Astrocyte (in vitro differentiated cells and primary cell): Measurements from ENCODE around the gene NUDT14. TPM values are rescaled to one million over a fixed set of nuclear protein-coding genes. Genes with fewer than 3 reads are reported as not detected.

Source experiments
- DNase-seq: peaks from one replicate; pipeline ENCODE4 v3.0.0-alpha.2; 2010; ENCODE audit warnings: low read depth
- FAIRE-seq: peaks from 2 replicates; lab custom pipeline; 2011; peaks lifted over from hg19 to GRCh38; lab: Jason Lieb, UNC
- H2AFZ ChIP-seq: 2 replicates; pipeline ENCODE4 v1.6.0; 2012; ENCODE audit warnings: low read depth, low read length, inconsistent platforms
- H3K27ac ChIP-seq: 2 replicates; pipeline ENCODE4 v1.5.1; 2011; ENCODE audit warnings: low read depth, low read length, inconsistent platforms
- H3K27me3 ChIP-seq: 2 replicates; pipeline ENCODE4 v1.6.0; 2011; ENCODE audit warnings: low read length, inconsistent platforms; ENCODE audit not compliant: insufficient read depth
- H3K36me3 ChIP-seq: 2 replicates; pipeline ENCODE4 v1.5.1; 2011; ENCODE audit warnings: low read length, inconsistent platforms; ENCODE audit not compliant: insufficient read depth
- H3K4me1 ChIP-seq: 2 replicates; pipeline ENCODE4 v1.5.1; 2011; ENCODE audit warnings: low read length, inconsistent platforms; ENCODE audit not compliant: insufficient read depth
- H3K4me2 ChIP-seq: 2 replicates; pipeline ENCODE4 v1.6.0; 2012; ENCODE audit warnings: low read length, inconsistent platforms
- H3K4me3 ChIP-seq: 2 replicates; pipeline ENCODE4 v1.5.1; 2011; ENCODE audit warnings: low read depth, mild to moderate bottlenecking, low read length, inconsistent platforms; ENCODE audit not compliant: insufficient read depth
- H3K79me2 ChIP-seq: 2 replicates; pipeline ENCODE4 v1.6.0; 2012; ENCODE audit warnings: mild to moderate bottlenecking, low read length, inconsistent platforms; ENCODE audit not compliant: insufficient read depth
- H3K9ac ChIP-seq: 2 replicates; pipeline ENCODE4 v1.6.0; 2012; ENCODE audit warnings: mild to moderate bottlenecking, low read length, inconsistent platforms
- H3K9me3 ChIP-seq: 2 replicates; pipeline ENCODE4 v1.5.1; 2012; ENCODE audit warnings: low read depth, mild to moderate bottlenecking, low read length, inconsistent platforms; ENCODE audit not compliant: insufficient read depth
- H4K20me1 ChIP-seq: 2 replicates; pipeline ENCODE4 v1.6.0; 2012; ENCODE audit warnings: low read length, inconsistent platforms; ENCODE audit not compliant: insufficient read depth
- H3K27ac Mint-ChIP-seq: one replicate; pipeline ENCODE4 v1.8.0; 2021; ENCODE audit warnings: mild to moderate bottlenecking, mixed read lengths; ENCODE audit not compliant: unreplicated experiment
- H3K27me3 Mint-ChIP-seq: one replicate; pipeline ENCODE4 v1.8.0; 2021; ENCODE audit warnings: low read depth, mixed read lengths; ENCODE audit not compliant: unreplicated experiment
- H3K36me3 Mint-ChIP-seq: one replicate; pipeline ENCODE4 v1.8.0; 2021; ENCODE audit warnings: low read depth, mixed read lengths; ENCODE audit not compliant: unreplicated experiment
- H3K4me1 Mint-ChIP-seq: one replicate; pipeline ENCODE4 v1.8.0; 2021; ENCODE audit warnings: low read depth, mixed read lengths; ENCODE audit not compliant: unreplicated experiment
- H3K4me3 Mint-ChIP-seq: one replicate; pipeline ENCODE4 v1.8.0; 2021; ENCODE audit warnings: mild to moderate bottlenecking, moderate library complexity, mixed read lengths; ENCODE audit not compliant: unreplicated experiment
- H3K9me3 Mint-ChIP-seq: one replicate; pipeline ENCODE4 v1.8.0; 2021; ENCODE audit warnings: mild to moderate bottlenecking, mixed read lengths; ENCODE audit not compliant: unreplicated experiment
- CTCF ChIP-seq: IDR thresholded peaks from 2 replicates; pipeline ENCODE4 v1.5.1; 2011; ENCODE audit warnings: low read depth, mild to moderate bottlenecking, inconsistent platforms, low read length, moderate library complexity; ENCODE audit not compliant: insufficient read depth
- EZH2 ChIP-seq: IDR thresholded peaks from 2 replicates; pipeline ENCODE4 v1.6.1; 2012; ENCODE audit warnings: mild to moderate bottlenecking, low read length, inconsistent platforms; ENCODE audit not compliant: insufficient read depth
- total RNA-seq: library from RNA; stranded (reverse); gene quantifications from 2 replicates; pipeline ENCODE4 v1.2.1, GENCODE V29; 2021

NUDT14 gene
- total RNA-seq, 1 donor from 2014 or later = 17.5 TPM

DNA sequence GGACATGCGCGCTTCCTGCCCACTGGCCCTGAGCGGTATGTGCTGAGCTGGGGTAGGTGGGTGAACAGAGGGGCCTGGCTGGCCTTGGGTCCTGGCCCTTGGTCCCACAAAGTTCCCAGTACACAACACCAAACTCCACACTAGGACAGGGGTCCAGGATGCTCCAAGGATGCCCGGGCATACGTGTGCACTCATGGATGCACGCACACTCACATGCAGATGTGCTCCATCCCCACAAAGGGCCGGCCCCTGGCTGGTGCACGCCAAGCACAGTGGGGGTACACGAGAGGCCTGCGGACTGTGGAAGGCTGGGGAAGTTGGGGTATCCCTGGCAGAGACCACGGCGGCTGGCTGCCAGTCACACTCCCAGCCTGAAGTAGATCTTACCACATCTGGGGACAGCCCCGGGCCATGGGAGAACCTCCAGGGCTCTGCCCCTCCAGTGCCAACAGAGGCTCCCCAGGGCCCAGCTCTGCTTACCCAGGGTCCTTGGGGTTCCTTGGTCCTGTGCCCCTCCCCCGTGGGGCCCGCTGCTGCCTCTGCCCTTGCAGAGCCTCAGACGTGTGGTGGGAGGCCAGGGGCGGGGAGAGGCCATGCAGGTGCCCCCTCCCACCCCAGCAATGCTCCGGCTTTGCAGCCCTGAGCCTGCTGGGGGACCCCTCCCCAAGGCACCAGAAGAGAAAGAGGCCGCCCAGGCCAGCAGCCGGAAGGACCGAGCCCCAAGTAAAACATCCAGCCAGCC is 24.0 kb upstream of the NUDT14 start:
- Mint-ChIP-seq H3K36me3 (no peaks in the 10 kb centered on the region), H3K27ac (no peak overlapping the region), H3K4me3 (no peak overlapping the region), H3K4me1 (no peaks in the 10 kb centered on the region), H3K9me3 (no peaks in the 10 kb centered on the region), H3K27me3 (peaks cover 10% of the 10 kb centered on the region)
- no peaks in the 10 kb centered on the region for H3K27me3 ChIP-seq
- no peak for TF ChIP-seq EZH2
- no peak for TF ChIP-seq CTCF
- H3K4me1 ChIP-seq = no peaks in the 10 kb centered on the region
- no peak overlapping the region for H3K9ac ChIP-seq
- DNase-seq = no peak
- FAIRE-seq = no peak
- no peak overlapping the region for H3K4me2 ChIP-seq
- no peak overlapping the region for H2AFZ ChIP-seq
- H4K20me1 ChIP-seq = no peaks in the 10 kb centered on the region
- no peaks in the 10 kb centered on the region for H3K36me3 ChIP-seq
- no peaks in the 10 kb centered on the region for H3K9me3 ChIP-seq
- H3K79me2 ChIP-seq = no peaks in the 10 kb centered on the region
- no peak overlapping the region for H3K27ac ChIP-seq
- H3K4me3 ChIP-seq = no peak overlapping the region

DNA sequence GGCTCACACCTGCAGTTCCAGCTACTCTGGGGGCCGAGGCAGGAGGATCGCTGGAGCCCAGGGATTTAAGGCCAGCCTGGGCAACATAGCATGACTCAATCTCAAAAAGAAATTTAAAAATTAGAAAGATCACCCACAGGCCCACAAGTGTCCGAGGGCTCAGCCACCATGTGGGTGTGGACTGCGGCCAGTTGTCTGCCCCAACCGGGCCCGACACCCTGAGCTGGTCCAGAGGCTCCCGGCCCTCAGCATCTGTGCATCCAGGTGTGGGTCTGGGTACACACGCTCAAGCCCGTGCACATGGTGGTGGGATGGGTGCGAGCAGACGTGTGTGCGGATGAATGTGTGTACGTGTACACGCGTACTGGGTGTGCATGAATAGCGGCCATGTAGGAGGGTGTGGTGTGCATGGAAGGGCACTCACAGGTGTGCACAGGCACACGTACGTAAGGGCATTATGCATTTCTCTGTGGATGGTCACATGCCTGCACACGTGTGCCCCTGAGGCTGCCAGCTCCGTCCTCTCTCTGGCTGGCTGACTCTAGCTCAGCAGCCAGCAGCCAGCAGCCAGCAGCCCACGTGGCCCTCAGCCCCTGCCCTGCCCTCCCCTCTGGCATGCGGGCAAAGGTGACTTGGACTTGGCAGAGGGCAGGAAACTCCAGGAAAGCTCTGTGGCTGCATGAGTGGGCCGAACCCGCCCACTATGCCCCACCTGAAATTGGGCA is 23.3 kb upstream of the NUDT14 start:
- H3K27ac Mint-ChIP-seq = no peak overlapping the region
- no peaks in the 10 kb centered on the region for H3K9me3 Mint-ChIP-seq
- no peaks in the 10 kb centered on the region for H3K9me3 ChIP-seq
- DNase-seq (no peak), FAIRE-seq (no peak)
- no peak for TF ChIP-seq EZH2
- no peak for TF ChIP-seq CTCF
- no peaks in the 10 kb centered on the region for H3K36me3 Mint-ChIP-seq
- H3K27me3 Mint-ChIP-seq = peaks cover 15% of the 10 kb centered on the region
- H3K36me3 ChIP-seq = no peaks in the 10 kb centered on the region
- no peaks in the 10 kb centered on the region for H3K4me1 Mint-ChIP-seq
- no peak overlapping the region for H3K4me3 Mint-ChIP-seq
- H3K79me2 ChIP-seq = no peaks in the 10 kb centered on the region
- H3K27me3 ChIP-seq = no peaks in the 10 kb centered on the region
- no peaks in the 10 kb centered on the region for H3K4me1 ChIP-seq
- H3K4me3 ChIP-seq = no peak overlapping the region
- no peak overlapping the region for H3K9ac ChIP-seq
- no peak overlapping the region for H3K27ac ChIP-seq
- no peak overlapping the region for H2AFZ ChIP-seq
- H4K20me1 ChIP-seq = no peaks in the 10 kb centered on the region
- no peak overlapping the region for H3K4me2 ChIP-seq

DNA sequence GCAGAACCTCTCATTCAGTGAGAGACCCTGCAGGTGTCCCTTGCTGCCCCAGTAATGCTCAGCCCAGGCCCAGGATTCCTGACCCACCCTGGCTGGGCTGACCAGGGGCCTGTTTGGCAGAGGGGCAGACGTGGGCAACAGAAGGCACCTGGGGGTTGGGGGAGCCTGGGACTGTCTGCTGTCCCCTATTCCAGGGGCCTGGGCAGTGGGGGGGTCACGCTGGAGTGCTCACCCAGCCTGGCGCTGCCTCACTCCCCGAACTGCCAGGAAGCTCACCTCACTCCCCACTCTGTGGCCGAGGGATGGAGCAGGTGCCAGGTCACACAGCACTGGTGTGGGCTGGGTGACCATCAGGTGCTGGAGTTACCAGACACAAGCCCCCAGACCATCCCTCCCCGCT is 22.6 kb upstream of the NUDT14 start:
- Mint-ChIP-seq H3K9me3 (no peaks in the 10 kb centered on the region), H3K4me1 (peaks cover 2% of the 10 kb centered on the region), H3K36me3 (no peaks in the 10 kb centered on the region), H3K27ac (no peak overlapping the region), H3K27me3 (peaks cover 15% of the 10 kb centered on the region), H3K4me3 (no peak overlapping the region)
- Histone ChIP-seq H3K9me3 (no peaks in the 10 kb centered on the region), H2AFZ (no peak overlapping the region), H3K27ac (no peak overlapping the region), H3K36me3 (no peaks in the 10 kb centered on the region), H3K79me2 (no peaks in the 10 kb centered on the region), H3K9ac (no peak overlapping the region), H3K4me2 (no peak overlapping the region), H3K4me3 (no peak overlapping the region), H4K20me1 (no peaks in the 10 kb centered on the region), H3K27me3 (no peaks in the 10 kb centered on the region), H3K4me1 (peaks cover 4% of the 10 kb centered on the region)
- no peak for TF ChIP-seq CTCF
- no peak for TF ChIP-seq EZH2
- FAIRE-seq (no peak), DNase-seq (no peak)
